GM12892 (cell line): ENCODE measurements around the gene BSCL2.

Experiments
- POLR2A ChIP-seq: IDR thresholded peaks from 2 replicates; pipeline ENCODE4 v1.6.1; 2011; ENCODE audit warnings: low read depth, low read length, control low read depth
- POLR2AphosphoS5 ChIP-seq: IDR thresholded peaks from 2 replicates; pipeline ENCODE4 v1.6.1; 2011; ENCODE audit warnings: low read depth, low read length, control low read depth

DNA sequence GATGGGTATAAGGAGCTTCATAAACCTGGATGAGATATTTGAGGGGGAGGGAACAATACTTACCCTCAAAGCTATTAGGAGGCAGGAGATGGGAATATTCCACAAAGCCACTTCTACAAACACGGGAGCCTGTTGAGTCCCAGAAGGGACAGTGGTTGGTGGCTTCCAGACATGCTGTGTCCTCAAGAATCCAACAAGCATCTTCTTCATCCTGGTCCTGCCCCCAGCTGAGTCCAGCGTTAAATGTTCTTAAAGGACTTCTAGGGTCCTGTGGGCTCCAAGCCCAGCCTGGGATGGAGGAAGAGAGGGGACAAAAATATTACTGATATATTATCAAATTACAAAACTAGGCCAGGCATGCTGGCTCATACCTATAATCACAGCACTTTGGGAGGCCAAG lies 39.8 kb downstream of the BSCL2 start:
- TF ChIP-seq POLR2A, result no peak
- TF ChIP-seq POLR2AphosphoS5, result no peak
